Activated T-helper 17 cell treated with anti-CD3 and anti-CD28 coated beads, Interleukin-2, amount 50 U/mL, for 72 hours (primary cell): ENCODE data around the gene MYH2. TPM values are rescaled to one million over a fixed set of nuclear protein-coding genes. Genes with fewer than 3 reads are reported as not detected.

Experiments
- ATAC-seq: fragments of 150-1000 bp; cut with Tn5 transposase; replicated peaks from 2 replicates; pipeline ENCODE4 v1.10.0; 2021; ENCODE audit warnings: mild to moderate bottlenecking, moderate library complexity
- H3K27ac Mint-ChIP-seq: one replicate; pipeline ENCODE4 v1.8.0; 2022; ENCODE audit warnings: mixed read lengths
- H3K27me3 Mint-ChIP-seq: one replicate; pipeline ENCODE4 v1.8.0; 2022; ENCODE audit warnings: mixed read lengths
- H3K36me3 Mint-ChIP-seq: one replicate; pipeline ENCODE4 v1.8.0; 2022; ENCODE audit warnings: low read depth, mild to moderate bottlenecking, mixed read lengths
- H3K4me1 Mint-ChIP-seq: one replicate; pipeline ENCODE4 v1.8.0; 2022; ENCODE audit warnings: mixed read lengths
- H3K4me3 Mint-ChIP-seq: one replicate; pipeline ENCODE4 v1.8.0; 2022; ENCODE audit warnings: mild to moderate bottlenecking, mixed read lengths
- H3K9me3 Mint-ChIP-seq: one replicate; pipeline ENCODE4 v1.8.0; 2022; ENCODE audit warnings: mixed read lengths
- total RNA-seq, 2 donors: library from RNA; stranded (reverse); gene quantifications; one replicate each; pipeline ENCODE4 v1.2.3, GENCODE V29; 2022

The MYH2 gene
- total RNA-seq, 2 donors from 2014 or later = not detected

DNA sequence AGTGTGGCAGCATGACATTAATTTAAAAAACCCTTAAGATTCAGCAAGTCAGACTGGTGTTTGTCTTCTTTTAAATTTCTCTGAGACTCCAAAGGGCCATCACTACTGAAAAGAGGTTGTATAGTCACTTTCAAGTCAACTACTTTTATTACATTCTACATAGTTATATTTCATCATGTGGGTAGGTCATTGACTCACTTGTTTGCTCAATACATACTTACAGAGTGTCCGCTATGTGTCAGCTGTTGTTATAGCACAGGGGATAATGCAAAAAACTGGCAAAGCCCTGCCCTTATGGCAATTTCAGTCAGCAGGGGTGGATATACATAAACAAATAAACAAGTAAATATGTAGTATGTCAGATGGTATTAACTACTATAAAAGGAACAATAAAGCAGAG, 77.6 kb downstream of the MYH2 start:
- no peak overlapping the region for H3K27ac Mint-ChIP-seq
- no peak for ATAC-seq
- no peaks in the 10 kb centered on the region for H3K4me1 Mint-ChIP-seq
- H3K9me3 Mint-ChIP-seq = no peaks in the 10 kb centered on the region
- no peaks in the 10 kb centered on the region for H3K27me3 Mint-ChIP-seq
- no peak overlapping the region for H3K4me3 Mint-ChIP-seq
- no peaks in the 10 kb centered on the region for H3K36me3 Mint-ChIP-seq

Other genes starting within 250 kb of the MYH2 start
- gene MYH13, start 176.7 kb downstream of the MYH2 start, total RNA-seq = not detected
- not detected for gene MYH8, start 127.7 kb downstream of the MYH2 start, total RNA-seq
- not detected for gene MYH4, start 80.1 kb downstream of the MYH2 start, total RNA-seq
- gene MYH1, start 31.1 kb downstream of the MYH2 start, total RNA-seq = not detected
- gene MYH3, start 107.7 kb upstream of the MYH2 start, total RNA-seq = 1 to 10 TPM; 1.6 to 3.0 TPM
- 10 to 100 TPM; 18.3 to 38.6 TPM for gene SCO1, start 147.9 kb upstream of the MYH2 start, total RNA-seq
- 10 to 100 TPM; 10.9 to 11.4 TPM for gene ADPRM, start 147.9 kb upstream of the MYH2 start, total RNA-seq
- under 1 TPM; 0.40 to 0.41 TPM for gene TMEM220, start 180.4 kb upstream of the MYH2 start, total RNA-seq